ENCODE measurements around the gene CXCR6.

CXCR6 gene

GRCh38 chr3:45912435-45912834 lies 30.8 kb upstream of the CXCR6 start:
- DNase-seq (ENCODE audit: low read depth), result no peak
- TF ChIP-seq CTCF (IDR thresholded peaks at IDR 0.05; ENCODE audit: low read depth, low read length, missing control alignments), result no peak
- no peak overlapping the region for H3K4me3 ChIP-seq (ENCODE audit: low read depth, low read length)

- H3K4me3 ChIP-seq (ENCODE audit: low read depth, low read length), result no peak overlapping the region
- TF ChIP-seq CTCF (IDR thresholded peaks at IDR 0.05; ENCODE audit: low read depth, low read length, missing control alignments), result no peak
- DNase-seq (ENCODE audit: low read depth), result no peak
Observed at GRCh38 chr3:45914362-45915058, 28.8 kb upstream of the CXCR6 start.

DNA sequence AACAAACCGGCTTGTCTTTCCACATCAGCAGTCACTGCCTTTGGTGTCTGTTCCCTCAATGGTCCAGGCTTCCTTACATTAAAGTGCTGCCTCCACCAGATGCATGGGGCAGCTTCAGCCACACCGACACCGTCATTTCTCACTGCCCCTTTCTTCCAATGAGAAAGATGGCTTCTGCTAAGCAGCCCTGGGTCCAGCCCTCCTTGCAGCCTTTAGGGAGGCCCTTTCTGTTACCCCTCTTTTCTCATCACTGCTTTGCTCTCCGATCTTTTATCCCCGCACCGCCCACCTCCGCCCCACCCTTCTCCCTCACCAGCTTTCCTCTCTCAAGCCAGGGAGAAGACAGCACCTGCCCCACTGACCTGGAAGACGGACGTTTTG lies 28.2 kb upstream of the CXCR6 start:
- DNase-seq (ENCODE audit: low read depth), result no peak
- TF ChIP-seq CTCF (IDR thresholded peaks at IDR 0.05; ENCODE audit: low read depth, low read length, missing control alignments), result no peak
- H3K4me3 ChIP-seq (ENCODE audit: low read depth, low read length), result no peak overlapping the region

DNA sequence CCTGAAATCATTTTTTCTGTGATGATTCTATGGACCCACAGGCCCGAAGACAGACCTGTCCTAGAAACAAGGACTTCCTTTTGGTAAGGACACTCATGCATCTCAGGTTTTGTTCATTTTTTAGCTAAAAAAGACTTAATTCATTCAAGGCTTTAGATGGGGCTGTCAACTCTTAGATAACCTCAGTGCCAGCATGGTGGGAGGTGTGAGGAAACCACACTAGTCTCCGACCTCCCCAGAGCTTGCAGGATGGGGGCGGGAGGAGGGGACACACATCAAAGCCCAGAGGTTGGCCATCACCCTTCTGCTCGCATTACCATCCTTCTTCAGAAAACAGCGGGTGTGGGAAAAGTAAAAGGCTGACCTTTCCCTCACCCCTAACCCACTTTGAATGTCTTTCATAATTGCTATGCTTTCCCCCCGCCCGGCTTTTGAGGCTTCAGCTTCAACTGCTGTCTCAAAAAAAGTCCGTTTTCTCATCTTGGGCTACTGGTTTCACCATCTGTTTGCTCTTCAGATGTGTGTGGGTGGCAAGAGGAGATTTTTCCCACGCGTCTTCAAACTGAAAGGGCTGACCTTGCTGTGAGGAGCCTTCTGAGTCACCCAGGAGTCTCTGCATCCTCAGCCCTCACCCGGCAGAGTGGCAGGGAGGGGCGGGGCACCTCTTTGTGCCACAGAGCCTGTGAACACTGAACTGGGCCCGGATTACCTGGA lies 27.6 kb upstream of the CXCR6 start:
- no peak overlapping the region for H3K4me3 ChIP-seq (ENCODE audit: low read depth, low read length)
- no peak for TF ChIP-seq CTCF (IDR thresholded peaks at IDR 0.05; ENCODE audit: low read depth, low read length, missing control alignments)
- DNase-seq (ENCODE audit: low read depth), result peak; percentile 94

GRCh38 chr3:45917146-45917898 lies 25.9 kb upstream of the CXCR6 start:
- no peak for DNase-seq (ENCODE audit: low read depth)
- no peak overlapping the region for H3K4me3 ChIP-seq (ENCODE audit: low read depth, low read length)
- no peak for TF ChIP-seq CTCF (IDR thresholded peaks at IDR 0.05; ENCODE audit: low read depth, low read length, missing control alignments)

DNA sequence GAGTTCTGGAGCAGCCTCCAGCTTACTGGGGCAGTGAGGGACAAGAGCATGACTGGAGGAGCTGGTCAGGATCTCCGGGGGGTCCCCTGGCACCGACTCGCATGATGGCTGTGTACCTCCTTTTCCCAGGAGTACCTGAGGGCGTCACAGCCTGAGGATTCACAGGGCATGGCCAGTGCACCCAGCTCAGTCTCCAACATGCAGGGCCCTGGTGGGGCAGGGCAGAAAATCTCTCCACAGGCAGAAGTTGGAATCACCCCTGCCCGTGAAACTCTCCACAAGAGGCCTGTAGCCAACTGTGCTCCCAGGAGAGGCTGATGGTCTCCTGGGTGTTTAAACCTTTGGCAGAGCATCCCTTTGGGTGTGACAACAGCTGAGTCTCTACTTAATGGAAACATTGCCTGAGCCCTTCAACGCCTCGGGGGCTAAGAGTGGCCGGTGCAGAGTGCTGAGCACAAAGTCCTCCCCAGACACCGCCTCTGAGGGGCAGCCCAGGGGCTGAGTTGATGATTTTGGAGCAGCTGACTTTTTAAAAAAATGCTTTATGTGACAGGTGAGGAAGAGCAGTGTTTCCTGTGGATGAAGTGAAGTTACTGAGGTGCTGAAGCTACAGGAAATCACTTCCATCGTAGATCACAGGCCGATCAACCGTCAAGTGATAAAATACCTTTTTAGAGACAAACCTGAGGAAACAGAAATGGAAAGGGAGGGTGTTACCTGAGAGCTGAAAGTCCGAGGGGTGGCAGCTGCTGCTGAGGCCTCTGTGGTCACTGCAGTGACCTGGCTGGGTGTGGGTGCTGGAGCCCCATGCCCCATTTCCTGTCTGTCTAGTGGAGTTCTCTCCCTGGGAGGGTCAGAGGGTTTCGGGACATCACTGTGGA lies 21.9 kb upstream of the CXCR6 start:
- no peak for TF ChIP-seq CTCF (IDR thresholded peaks at IDR 0.05; ENCODE audit: low read depth, low read length, missing control alignments)
- DNase-seq (ENCODE audit: low read depth), result no peak
- no peak overlapping the region for H3K4me3 ChIP-seq (ENCODE audit: low read depth, low read length)

Measured in GM12864 (cell line).